Right atrium auricular region (tissue), 2 donors: ENCODE measurements around the gene UCMA. TPM values are rescaled to one million over a fixed set of nuclear protein-coding genes. Genes with fewer than 3 reads are reported as not detected.

Experiments
- DNase-seq: peaks from one replicate; pipeline ENCODE4 v3.0.0-alpha.2; 2019; ENCODE audit warnings: low spot score
- H3K27ac ChIP-seq, 2 donors: fragments of 200-600 bp; sonication (generic); 1 replicate in 1 of 2; 2 replicates in 1 of 2; pipeline ENCODE4 v1.5.1; 2016 to 2019
- H3K27me3 ChIP-seq, 2 donors: fragments of 200-600 bp; sonication (generic); one replicate each; pipeline versions ENCODE4 v1.5.1 to v1.6.0; 2017 to 2019
- H3K36me3 ChIP-seq: fragments of 200-600 bp; sonication (generic); one replicate; pipeline ENCODE4 v1.5.1; 2016
- H3K4me1 ChIP-seq, 2 donors: fragments of 200-600 bp; sonication (generic); one replicate each; pipeline versions ENCODE4 v1.5.1 to v1.6.0; 2017 to 2019
- H3K4me3 ChIP-seq, 2 donors: fragments of 200-600 bp; sonication (generic); 1 replicate in 1 of 2; 2 replicates in 1 of 2; pipeline ENCODE4 v1.5.1; 2017 to 2019; ENCODE audit warnings: mild to moderate bottlenecking in 1 of 2, moderate library complexity in 1 of 2
- H3K9me3 ChIP-seq, 2 donors: fragments of 200-600 bp; sonication (generic); one replicate each; pipeline ENCODE4 v1.5.1; 2019
- CTCF ChIP-seq, 2 donors: fragments of 200-600 bp; sonication (generic); IDR thresholded peaks; one replicate each; pipeline ENCODE4 v1.5.1; 2019; ENCODE audit warnings: antibody characterized with exemption in 2 of 2
- total RNA-seq, 2 donors: library from RNA; depleted of rRNA; stranded (reverse); fragments of >200 nt; gene quantifications; one replicate each; pipeline ENCODE4 v1.1.0, GENCODE V29; 2016

The UCMA gene
- total RNA-seq, 2 donors from 2014 or later, result not detected

GRCh38 chr10:13190816-13191215, 43.4 kb downstream of the UCMA start:
- Histone ChIP-seq H3K9me3 (no peaks in the 10 kb centered on the region), H3K27ac (no peak overlapping the region), H3K27me3 (no peaks in the 10 kb centered on the region), H3K36me3 (no peaks in the 10 kb centered on the region), H3K4me3 (no peak overlapping the region), H3K4me1 (no peaks in the 10 kb centered on the region)
- TF ChIP-seq CTCF (IDR thresholded peaks at IDR 0.05), result no peak
- DNase-seq, result no peak

GRCh38 chr10:13189961-13190360, 44.2 kb downstream of the UCMA start:
- no peak overlapping the region for H3K27ac ChIP-seq
- DNase-seq, result no peak

GRCh38 chr10:13188593-13188992, 45.6 kb downstream of the UCMA start:
- no peaks in the 10 kb centered on the region for H3K4me1 ChIP-seq
- H3K27ac ChIP-seq, result no peak overlapping the region
- H3K27me3 ChIP-seq, result no peaks in the 10 kb centered on the region
- no peaks in the 10 kb centered on the region for H3K36me3 ChIP-seq
- DNase-seq, result no peak
- TF ChIP-seq CTCF (IDR thresholded peaks at IDR 0.05), result no peak
- H3K9me3 ChIP-seq, result no peaks in the 10 kb centered on the region
- H3K4me3 ChIP-seq, result no peak overlapping the region

More at GRCh38 chr10:13189961-13190360, 44.2 kb downstream of the UCMA start:
- no peaks in the 10 kb centered on the region for H3K9me3 ChIP-seq
- TF ChIP-seq CTCF (IDR thresholded peaks at IDR 0.05), result no peak
- H3K4me1 ChIP-seq, result no peaks in the 10 kb centered on the region
- H3K27me3 ChIP-seq, result no peaks in the 10 kb centered on the region
- H3K4me3 ChIP-seq, result no peak overlapping the region
- H3K36me3 ChIP-seq, result no peaks in the 10 kb centered on the region

DNA sequence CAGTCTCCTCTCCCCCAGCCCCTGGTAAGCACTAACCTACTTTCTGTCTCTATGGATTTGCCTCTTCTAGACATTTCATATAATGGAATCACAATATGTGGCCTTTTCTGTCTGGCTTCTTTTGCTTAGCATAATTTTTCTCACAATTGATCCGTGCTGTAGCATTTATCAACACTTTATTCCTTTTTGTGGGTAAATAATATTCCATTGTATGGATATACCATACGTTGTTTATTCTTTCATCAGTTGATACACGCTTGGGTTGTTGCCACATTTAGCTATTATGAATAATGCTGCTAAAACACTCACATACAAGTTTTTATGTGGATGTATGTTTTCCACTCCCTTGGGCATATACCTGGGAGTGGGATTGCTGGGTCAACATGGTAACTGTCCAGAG, 47.0 kb downstream of the UCMA start:
- Histone ChIP-seq H3K27me3 (no peaks in the 10 kb centered on the region), H3K27ac (no peak overlapping the region)

GRCh38 chr10:13184730-13185514, 49.3 kb downstream of the UCMA start:
- no peaks in the 10 kb centered on the region for H3K4me1 ChIP-seq
- no peak for TF ChIP-seq CTCF (IDR thresholded peaks at IDR 0.05)
- no peak for DNase-seq
- H3K27me3 ChIP-seq, result no peaks in the 10 kb centered on the region
- no peak overlapping the region for H3K27ac ChIP-seq
- no peaks in the 10 kb centered on the region for H3K9me3 ChIP-seq
- no peak overlapping the region for H3K4me3 ChIP-seq
- no peaks in the 10 kb centered on the region for H3K36me3 ChIP-seq

More for the DNA sequence above, 47.0 kb downstream of the UCMA start:
- no peak overlapping the region for H3K4me3 ChIP-seq
- DNase-seq, result no peak
- no peaks in the 10 kb centered on the region for H3K9me3 ChIP-seq
- no peaks in the 10 kb centered on the region for H3K4me1 ChIP-seq
- H3K36me3 ChIP-seq, result no peaks in the 10 kb centered on the region
- TF ChIP-seq CTCF (IDR thresholded peaks at IDR 0.05), result no peak

DNA sequence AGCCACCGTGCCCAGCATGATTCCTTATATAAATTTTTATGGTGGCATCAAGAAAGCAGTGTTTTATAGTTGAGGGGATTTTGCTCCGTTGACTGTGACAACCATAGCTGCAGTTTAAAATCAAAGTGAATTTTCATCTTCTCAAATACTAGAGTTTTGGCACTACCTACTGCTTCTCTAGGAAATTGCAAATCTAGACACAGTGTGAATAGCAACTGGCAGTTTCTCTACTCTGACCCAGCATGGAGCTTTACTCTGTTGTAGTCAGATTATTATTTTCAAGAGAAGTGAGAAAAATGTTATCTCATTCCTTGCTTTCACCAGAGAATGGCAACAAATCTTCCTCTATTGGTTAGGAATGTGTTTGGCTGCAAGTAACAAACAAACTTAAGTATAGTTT, 49.9 kb downstream of the UCMA start:
- no peak for DNase-seq

More for the DNA sequence above, 49.9 kb downstream of the UCMA start:
- H3K9me3 ChIP-seq, result no peaks in the 10 kb centered on the region
- no peak overlapping the region for H3K4me3 ChIP-seq
- no peaks in the 10 kb centered on the region for H3K27me3 ChIP-seq
- no peak overlapping the region for H3K27ac ChIP-seq
- TF ChIP-seq CTCF (IDR thresholded peaks at IDR 0.05), result no peak
- H3K4me1 ChIP-seq, result no peaks in the 10 kb centered on the region
- no peaks in the 10 kb centered on the region for H3K36me3 ChIP-seq
